LHCN-M2 (cell line): ENCODE results near the gene UGT1A9. TPM values are rescaled to one million over a fixed set of nuclear protein-coding genes. Genes with fewer than 3 reads are reported as not detected.

Experiments
- DNase-seq: peaks from one replicate; pipeline ENCODE4 v3.0.0-alpha.2; 2012; ENCODE audit warnings: low read depth
- total RNA-seq: library from RNA; depleted of rRNA; stranded (reverse); fragments of >200 nt; gene quantifications from 2 replicates; pipeline ENCODE4 v1.2.3, GENCODE V29; 2014; rRNA removed

The UGT1A9 gene
- total RNA-seq, 1 experiment from 2014 or later = not detected

DNA sequence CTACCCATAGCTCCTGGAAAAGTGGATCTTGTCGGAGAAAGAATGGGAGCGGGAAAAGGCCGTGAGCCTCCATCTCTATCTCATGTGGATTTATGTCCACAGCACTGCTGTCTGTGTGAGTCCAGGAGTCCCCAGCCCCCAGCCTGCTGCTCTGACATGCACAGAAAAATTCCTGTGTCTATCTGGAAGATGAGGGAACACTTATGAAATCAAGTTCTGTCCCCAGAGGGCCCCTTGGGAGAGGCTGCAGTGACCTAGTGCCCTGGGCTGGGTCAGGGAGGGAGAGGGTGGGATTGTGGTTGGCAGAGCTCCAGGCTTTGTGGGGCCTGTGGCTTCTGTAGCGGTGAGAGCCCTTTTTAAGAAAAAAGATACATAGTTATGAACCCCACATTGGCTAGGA is 145.1 kb downstream of the UGT1A9 start:
- no peak for DNase-seq

DNA sequence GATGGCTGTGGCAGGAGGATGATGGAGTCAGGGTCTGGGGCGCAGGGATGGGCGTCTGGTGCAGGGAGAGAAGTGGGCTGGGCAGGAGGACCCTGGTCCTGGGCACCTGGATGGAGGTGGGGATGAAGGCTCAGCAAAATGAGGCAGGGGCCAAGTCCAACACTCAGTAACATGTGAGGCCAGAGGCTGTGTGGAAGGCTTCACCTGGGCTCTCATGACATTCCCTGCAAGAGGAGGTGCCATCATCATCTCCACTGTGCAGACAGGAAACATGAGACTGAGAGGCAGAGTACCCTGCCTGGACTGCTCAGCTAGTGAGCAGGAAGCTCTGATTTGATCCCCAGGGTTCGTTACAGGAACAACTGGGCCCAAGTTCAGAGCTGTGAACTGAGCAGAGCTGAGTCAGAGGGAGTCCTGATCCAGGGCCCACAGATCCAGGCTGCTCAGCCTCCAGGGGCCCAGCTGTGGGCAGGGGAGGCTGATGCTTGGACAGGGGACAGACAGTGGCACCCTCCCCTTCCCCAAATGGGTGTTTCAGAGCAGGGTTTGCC is 145.7 kb downstream of the UGT1A9 start:
- no peak for DNase-seq

DNA sequence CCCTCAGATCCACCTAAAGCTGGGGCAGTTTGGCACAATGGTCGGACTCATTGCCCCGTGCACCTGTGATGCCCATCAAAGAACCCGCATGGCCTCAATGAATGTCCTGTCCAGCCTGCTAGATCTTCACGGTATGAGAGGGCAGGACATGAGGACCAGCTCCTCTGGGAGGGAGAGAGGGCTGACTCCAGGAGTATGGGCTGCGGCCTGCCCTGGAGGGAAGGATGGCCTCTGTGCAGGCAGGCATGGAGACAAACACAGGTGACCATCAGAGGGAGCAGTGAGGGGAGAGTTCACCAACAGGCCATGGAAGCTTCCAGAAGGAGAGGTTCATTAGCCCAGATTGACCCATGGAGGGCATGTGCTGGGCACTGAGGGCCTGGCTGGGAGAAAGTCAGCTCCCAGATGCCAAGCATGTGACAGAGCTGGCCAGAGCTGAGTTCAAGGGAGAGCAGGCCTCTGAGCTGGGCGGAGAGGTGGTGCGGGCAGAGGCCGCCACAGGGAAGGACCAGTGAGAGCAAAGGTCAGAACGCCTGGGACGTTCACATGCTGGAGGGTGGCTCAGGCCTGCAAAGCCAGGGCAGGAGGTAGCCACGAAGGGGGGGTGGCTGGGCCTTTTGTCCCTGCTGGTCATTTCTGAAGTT is 146.4 kb downstream of the UGT1A9 start:
- DNase-seq = no peak

DNA sequence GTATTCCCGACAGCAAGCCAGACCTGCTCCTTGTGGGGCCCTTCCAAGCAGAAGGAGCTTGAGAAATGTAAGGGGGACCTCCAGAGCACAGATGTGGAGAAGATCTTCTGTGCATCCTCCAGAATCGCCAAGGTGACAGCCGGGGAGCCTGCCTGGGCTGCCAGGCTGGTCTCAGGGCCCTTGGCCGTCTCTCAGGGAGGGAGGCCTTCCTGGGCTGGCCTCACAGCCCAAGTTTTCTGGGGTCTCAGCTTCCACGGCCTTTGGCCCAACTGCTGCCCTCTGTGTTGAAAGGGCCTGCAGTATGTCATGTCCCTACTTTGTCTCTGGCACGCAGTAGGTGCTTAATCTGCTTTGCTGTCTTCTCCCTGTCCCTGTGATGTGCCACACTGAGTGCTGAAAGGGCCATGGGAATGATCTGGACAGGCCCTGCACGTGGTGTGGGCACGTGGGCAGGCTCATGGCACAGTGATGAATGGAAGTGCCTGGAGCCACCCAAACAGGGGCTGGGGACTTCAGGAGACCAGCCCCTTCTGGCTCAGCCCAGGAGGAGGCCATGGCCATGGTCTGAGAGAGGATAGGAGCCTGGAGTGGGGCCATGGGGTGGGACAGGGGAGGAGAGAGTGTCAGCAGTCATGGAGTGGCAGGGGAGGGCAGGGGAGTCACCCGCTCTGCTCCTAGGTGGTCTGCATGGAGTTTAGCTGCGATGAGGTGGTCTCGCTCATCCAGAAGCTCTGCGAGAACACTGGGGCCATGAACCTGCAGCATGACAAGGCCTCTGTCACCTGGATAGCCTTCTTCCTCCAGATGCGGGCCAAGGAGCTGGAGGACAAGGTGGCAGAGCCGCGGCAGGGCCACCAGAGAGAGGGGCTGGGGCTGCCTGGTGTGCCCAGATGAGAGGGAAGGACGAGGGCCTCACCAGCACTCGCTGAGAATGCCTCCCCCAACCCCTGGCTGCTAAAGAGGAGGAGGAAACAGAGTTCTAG is 147.2 kb downstream of the UGT1A9 start:
- no peak for DNase-seq

DNA sequence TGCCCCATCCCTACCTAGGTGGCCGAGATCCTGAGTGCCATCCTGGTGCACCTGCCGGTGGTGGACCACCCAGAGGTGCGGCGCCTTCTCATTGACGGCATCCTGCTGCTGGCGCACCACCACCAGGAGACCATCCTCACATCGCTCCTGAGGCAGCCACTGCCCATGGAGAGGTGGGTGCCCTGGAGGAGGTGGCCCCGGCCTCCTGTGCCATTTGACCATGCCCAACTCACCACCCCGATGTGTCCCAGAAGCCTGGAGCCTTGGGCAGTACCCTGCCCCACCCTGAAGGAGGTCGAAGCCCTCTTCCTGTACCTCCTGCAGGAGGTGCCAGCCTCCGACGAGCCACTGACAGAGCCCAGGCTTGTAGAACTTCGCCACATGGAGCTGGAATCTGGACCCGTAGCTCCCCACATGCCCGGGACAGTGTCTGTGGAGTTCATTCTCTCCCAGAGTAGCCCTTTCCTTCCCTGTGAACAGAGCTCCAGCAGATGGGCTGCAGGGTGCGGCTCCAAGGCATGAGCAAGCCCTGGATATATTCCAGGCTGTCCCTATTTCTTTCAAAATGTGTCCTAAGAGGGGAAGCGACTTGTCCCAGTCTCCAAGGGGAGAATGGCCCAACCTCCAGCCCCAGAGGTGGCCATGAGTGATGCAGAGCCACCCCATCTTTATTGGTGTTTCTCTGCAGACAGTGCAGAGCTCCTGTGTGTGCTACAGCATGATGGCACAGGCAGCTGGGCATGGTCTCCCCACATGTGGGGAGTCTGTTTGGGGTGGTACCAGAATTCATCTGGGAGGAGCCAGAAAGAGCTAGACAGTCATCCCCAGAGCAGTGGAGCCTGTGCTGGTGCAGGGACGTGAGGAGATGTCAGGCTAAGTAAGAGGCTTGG is 148.4 kb downstream of the UGT1A9 start:
- DNase-seq = no peak

DNA sequence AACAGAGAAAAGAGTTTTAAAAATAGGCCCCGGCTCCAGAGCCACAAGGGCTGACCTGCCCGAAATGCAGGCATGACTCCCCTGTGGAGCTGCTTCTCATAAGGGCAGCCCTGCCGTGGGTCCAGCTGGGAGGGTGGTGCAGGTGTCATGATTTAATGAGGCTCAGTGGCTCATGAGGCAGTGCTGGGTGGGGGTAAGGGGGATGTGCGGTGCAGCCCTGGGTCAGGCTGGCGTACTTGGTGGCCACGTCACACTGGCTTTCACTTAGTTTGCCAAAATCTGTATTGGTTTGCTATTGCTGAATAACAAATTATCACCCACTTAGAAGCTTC is 149.0 kb downstream of the UGT1A9 start:
- no peak for DNase-seq

DNA sequence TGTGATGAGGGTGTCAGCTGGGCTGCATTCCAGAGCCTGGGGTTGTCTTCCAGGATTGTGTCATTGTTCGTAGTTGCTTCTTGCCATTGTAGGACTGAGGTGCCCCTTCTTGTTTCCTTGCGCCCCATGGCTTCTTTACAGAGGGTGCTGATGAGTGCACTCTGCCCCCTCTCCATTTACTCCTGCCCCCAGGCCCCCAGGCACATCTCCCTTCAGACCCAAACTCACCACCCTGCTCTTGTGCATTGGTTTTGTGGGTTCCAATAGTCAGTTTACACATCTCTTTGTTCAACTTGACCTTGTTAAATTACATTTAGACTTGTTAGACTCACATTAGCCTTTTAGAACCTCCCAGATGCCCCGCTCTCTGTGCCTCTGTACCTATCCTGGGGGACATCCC is 149.5 kb downstream of the UGT1A9 start:
- DNase-seq = no peak

DNA sequence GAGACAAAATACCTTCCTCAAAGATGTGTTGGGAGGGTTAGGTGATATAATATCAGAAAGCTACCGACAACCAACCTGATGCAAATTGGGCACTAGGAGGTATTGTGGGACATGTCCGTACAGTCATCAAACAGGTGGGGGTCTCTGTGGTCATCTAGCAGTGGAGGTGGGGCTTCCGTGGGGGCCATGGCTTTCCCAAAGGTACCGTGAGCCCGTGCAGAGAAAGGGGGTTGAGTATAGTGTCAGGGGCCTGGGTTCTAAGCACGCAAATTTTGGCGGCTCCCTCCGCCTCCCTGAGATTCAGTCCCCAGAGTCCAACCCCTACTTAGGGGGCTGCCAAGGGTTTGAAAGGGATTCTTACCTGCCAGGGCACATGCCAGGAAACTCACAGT is 150.0 kb downstream of the UGT1A9 start:
- DNase-seq = no peak

DNA sequence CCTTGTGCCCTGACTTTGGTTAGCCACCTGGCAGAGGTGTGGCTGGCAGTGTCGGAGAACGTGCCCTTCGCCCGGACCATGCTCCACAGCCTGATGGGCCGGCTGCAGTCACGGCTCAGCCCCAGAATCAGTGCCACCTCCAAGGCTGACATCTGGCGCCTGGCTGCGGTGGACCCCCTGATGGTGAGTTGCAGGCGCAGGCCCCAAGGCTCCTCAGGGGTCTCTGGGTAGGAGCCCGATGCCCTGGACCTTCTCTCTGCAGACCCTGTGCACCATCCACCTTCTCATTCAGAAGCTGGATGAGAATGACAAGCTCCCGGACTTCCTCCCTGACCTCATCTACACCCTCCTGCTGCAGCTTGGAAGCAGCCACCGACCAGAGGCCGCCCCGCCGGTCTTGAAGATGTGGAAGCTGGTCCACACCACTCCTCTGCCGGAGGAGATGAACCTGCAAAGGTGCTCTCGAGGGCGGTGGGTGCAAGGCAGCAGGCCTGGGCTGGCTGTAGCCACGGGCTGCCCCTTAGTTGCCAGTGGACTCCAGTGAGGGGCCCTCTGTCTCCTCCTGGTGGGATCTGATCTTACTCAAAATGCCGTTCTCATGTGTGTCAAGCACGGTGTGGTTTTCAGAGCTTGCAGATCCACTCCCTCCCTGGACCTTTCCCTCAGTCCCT is 150.5 kb downstream of the UGT1A9 start:
- DNase-seq = no peak

Other genes with a start within 250 kb of the UGT1A9 start
- 28.5 and 30.0 TPM in 2 replicates for gene USP40, start 105.1 kb upstream of the UGT1A9 start, total RNA-seq
- gene UGT1A8, start 54.3 kb upstream of the UGT1A9 start, total RNA-seq = not detected in 2 replicates
- not detected in 2 replicates for gene UGT1A10, start 35.5 kb upstream of the UGT1A9 start, total RNA-seq
- not detected in 2 replicates for gene UGT1A7, start 10.0 kb downstream of the UGT1A9 start, total RNA-seq
- not detected in 2 replicates for gene UGT1A6, start 21.0 kb downstream of the UGT1A9 start, total RNA-seq
- not detected in 2 replicates for gene UGT1A5, start 41.0 kb downstream of the UGT1A9 start, total RNA-seq
- not detected in 2 replicates for gene UGT1A4, start 46.8 kb downstream of the UGT1A9 start, total RNA-seq
- not detected in 2 replicates for gene UGT1A3, start 57.1 kb downstream of the UGT1A9 start, total RNA-seq
- gene UGT1A1, start 88.4 kb downstream of the UGT1A9 start, total RNA-seq = not detected in 2 replicates
- not detected in 2 replicates for gene MROH2A, start 106.4 kb downstream of the UGT1A9 start, total RNA-seq
- 123 and 124 TPM in 2 replicates for gene HJURP, start 182.6 kb downstream of the UGT1A9 start, total RNA-seq
- gene TRPM8, start 245.5 kb downstream of the UGT1A9 start, total RNA-seq = 0.80 and 0.90 TPM in 2 replicates